Urothelium cell line (cell line): ENCODE data around the gene SPECC1.
A peak's percentile ranks its signal among the peaks of the same experiment; 100 is the strongest.
"Not testable (repeated sequence)": the region's sequence is repeated elsewhere in the genome, so short reads cannot be mapped to it uniquely, and the experiment has no call there.

Experiments used
- DNase-seq: peaks from one replicate; pipeline ENCODE4 v3.0.0; 2011; ENCODE audit warnings: low spot score, mixed read lengths
- FAIRE-seq: peaks from 2 replicates; lab custom pipeline; 2011; peaks lifted over from hg19 to GRCh38; lab: Jason Lieb, UNC

Gene SPECC1

GRCh38 chr17:20259668-20260067 lies 250.5 kb downstream of the SPECC1 start:
- DNase-seq = no peak
- no peak for FAIRE-seq

- DNase-seq (no peak), FAIRE-seq (no peak)
Measured at GRCh38 chr17:20260268-20260667, 251.1 kb downstream of the SPECC1 start.

GRCh38 chr17:20262226-20263114 lies 253.3 kb downstream of the SPECC1 start:
- DNase-seq = no peak
- FAIRE-seq = no peak

GRCh38 chr17:20263115-20263433 lies 253.9 kb downstream of the SPECC1 start:
- DNase-seq, FAIRE-seq: not testable (repeated sequence)

DNA sequence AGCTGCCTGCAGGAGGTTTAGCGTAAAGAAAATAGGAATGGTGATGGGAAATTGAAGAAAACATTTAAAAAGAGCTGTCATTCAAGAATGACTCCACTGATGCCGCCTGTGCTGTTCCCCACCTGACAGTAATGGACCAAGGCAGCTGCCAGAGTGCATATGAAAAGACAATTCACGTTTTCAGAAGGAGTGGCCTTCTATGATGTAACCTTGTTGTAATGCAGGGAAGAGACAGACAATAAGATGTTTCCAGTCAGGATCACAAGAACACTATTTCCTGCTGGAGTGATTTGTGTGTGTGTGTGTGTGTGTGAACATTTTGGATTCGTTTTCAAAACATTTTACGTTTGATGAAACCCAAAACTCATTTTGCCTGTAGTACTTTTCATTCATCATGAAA lies 254.4 kb downstream of the SPECC1 start:
- no peak for FAIRE-seq
- DNase-seq = peak; percentile 21

- DNase-seq = no peak
- FAIRE-seq = no peak
Measured at GRCh38 chr17:20264996-20265395, 255.8 kb downstream of the SPECC1 start.

DNA sequence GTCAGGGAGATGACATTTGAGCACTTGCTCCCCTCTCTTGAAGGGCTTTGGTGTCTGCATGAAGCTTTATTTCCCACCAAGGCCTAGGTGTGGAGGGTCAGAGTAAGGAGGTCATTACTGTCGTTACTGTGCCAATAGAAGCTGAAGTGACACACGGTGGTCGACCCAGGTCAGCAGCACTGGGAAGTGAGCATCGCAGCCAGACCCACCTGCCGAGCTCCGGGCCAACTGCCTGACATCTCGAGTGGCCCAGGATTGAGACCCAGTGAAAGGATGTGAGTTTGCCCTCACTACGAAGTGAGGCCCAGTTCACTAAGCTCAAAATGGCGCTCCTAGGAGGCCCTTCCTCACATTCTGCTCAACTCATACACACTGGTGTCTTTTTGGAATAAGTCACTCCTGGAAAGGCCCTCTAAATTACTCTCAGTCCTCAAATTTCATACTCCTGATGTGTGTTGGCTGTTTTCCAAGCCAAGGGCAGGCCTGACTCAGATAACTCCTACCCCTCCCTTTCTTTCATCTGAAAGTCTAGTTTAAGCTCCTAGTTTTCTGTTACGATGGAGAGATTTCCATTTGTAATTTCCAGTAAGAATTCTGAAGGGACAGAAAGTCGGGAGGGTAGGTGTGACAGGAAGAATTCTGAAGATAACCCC lies 257.8 kb downstream of the SPECC1 start:
- FAIRE-seq = no peak

DNA sequence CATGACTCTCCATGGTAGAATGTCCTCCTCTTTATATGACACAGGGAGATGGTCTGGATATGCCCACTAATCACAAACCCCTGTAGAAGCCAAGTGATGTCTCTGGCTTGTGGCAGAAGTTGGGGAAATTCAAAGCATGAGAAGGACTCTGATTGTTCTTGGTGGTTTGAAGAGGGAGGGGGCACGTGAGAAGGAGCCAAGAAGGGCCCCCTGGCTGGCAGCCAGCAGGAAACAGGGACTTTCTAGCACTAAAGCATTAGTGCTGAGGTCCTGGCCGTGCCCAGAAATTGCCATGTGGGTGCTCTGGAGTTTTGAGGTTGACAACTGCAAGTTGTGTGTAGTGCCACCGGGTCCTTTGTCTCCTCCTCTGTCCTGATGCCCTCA lies 258.3 kb downstream of the SPECC1 start:
- DNase-seq = no peak
- no peak for FAIRE-seq

More for the DNA sequence above, 257.8 kb downstream of the SPECC1 start:
- DNase-seq = peak; percentile 61

DNA sequence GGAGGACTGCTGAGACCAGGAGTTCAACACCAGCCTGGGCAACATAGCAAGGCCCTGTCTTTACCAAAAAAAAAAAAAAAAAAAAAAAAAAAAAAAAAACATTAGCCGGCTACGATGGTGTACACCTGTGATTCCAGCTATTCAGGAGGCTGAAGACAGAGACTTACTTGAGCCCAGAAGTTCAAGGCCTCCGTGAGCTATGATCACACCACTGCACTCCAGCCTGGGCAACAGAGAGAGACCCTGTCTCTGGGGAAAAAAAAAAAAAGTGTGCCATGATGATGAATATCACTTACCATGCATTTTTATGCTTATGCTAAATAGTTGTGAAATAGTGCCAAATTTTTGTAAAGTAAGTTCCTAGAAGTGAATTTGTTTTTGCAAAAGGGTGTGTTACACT lies 261.2 kb downstream of the SPECC1 start:
- FAIRE-seq (no peak), DNase-seq (no peak)

- DNase-seq (no peak), FAIRE-seq (no peak)
Measured at GRCh38 chr17:20271011-20271610, 262.0 kb downstream of the SPECC1 start.

DNA sequence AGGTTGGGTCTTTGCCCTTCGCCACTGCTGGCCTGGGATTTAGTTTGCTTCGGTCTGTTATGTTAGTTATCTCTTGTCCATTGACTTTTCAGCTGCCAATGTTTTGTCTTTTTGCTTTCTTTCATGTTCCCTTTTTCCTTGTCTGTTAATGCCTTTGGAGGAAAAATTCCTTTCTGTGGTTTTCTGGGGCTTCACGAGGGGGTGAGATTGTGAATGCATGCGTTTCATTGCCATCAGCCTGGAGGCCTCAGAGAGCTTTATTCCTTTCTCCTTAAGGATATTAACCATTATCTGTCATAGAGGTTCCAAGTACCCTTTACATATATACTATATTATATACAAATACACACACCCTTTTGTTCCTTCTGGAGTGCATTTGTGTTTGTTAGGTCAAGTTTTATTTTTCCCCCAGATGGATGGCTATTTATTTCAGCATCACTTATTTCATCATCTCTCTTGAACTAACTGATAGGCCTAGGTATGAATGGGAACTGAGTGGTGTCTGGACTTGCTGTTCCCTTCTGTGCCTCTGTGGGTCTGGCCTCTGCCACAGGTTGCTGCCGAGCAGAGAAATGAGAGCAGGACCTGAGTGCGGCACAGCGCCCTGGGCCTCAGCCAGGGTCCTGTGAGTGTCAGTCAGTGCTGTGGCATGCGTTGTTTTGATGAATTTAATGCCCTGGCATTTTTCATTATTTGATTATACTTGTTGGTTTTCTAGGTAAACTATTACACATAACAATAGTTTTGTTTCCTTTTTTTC lies 264.8 kb downstream of the SPECC1 start:
- no peak for DNase-seq
- no peak for FAIRE-seq

DNA sequence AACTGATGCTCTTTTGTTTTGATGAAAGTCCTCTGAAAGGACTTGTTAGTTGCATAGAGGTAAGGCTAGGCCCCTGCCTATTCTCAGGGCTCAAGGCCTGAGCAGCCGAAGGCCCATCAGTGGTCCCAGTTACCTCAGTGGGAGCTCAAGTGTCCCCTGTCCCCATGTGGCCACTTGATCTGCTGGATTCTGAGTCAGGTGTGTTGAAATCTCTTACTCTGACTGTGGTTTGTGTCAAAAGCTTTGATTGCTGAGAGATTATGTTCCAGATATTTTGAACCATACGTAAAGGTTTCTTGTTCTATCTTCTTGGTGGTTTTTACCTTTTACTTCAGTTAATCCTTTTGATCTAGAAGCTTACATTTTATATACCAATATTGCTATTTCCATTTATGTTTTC lies 266.5 kb downstream of the SPECC1 start:
- DNase-seq (no peak), FAIRE-seq (no peak)

DNA sequence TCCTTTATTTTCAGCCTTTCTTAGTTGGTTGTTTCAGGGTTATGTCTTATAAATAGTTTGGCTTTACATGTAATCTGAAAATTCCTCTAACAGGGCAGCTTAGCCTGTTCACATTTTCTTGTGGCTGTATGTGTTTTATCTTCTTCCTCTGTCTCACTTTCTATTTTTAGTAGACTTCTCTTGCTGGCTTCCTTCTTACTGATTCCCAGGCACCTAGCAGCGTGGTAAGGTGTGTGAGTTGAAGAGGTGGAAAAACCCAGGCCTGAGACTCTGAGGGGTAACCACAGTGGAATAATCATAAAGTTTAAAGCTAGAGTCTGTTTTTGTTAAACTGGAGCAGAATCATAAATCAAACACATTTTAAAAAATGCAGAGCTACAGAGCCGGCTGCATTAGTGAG lies 267.3 kb downstream of the SPECC1 start:
- FAIRE-seq = no peak
- no peak for DNase-seq

DNA sequence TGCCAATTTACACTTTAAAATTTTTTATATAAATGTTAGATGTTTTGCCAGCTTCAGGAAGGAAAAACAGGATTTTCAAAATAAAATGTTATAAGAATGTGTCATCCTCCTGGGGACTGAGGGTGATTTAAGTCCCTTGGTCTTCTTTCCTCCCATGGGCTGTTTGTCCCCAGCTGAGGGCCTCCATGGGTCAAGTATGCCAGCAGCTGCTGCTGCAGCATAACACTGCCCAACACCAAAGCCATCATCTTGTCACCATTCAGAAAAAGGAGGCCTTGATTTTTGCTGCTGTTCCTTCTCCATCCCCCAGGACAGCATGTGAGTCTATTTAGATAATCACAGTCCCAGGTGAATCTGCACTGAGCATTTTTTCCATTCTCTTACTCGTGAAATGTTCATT lies 269.6 kb downstream of the SPECC1 start:
- DNase-seq = no peak
- FAIRE-seq = no peak

DNA sequence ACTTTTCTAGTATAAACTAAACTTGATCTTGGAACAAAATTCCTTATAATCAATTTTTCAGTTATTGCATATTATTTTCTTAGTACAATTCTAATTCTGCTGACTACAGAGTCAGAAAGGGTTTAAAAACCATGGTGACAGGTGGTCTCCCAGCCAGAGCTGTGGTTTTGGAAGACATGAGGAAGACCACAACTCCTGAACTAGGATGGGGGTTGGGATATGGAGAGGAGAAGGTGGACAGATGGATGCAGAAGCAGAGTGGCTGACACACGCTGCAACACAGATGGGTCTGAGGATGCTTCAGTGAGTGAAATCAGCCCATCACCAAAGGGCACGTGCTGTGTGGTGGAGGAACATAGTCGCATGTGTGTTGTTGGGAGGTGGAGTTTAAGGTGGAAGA lies 270.5 kb downstream of the SPECC1 start:
- DNase-seq = no peak

GRCh38 chr17:20280051-20280450 lies 270.9 kb downstream of the SPECC1 start:
- no peak for DNase-seq
- no peak for FAIRE-seq

More for the DNA sequence above, 270.5 kb downstream of the SPECC1 start:
- no peak for FAIRE-seq

GRCh38 chr17:20280851-20281250 lies 271.7 kb downstream of the SPECC1 start:
- no peak for DNase-seq
- no peak for FAIRE-seq

- DNase-seq = no peak
- FAIRE-seq = no peak
Measured at GRCh38 chr17:20281860-20282259, 272.7 kb downstream of the SPECC1 start.

GRCh38 chr17:20282526-20283308 lies 273.6 kb downstream of the SPECC1 start:
- no peak for DNase-seq
- FAIRE-seq = no peak

DNA sequence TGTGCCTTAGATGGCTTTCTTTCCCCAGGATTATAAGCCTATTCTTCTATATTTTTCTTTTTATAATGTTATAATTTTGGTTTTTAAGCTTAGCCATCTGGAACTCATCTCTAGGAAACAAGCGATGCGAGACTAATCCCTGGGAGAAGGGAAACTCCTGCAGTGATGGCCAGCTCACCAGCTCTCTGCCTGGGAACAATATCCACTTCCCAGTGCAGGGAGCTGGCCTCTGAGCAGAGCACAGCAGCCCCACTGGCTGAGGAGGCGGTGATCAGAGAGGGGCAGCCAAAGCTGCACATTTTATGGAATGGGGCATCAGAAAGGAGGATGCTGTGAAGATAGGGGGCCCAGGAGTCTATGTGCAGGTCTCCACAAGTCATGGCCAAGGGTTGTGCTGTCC lies 274.9 kb downstream of the SPECC1 start:
- DNase-seq (no peak), FAIRE-seq (no peak)
